HG03460 (cell line): Measurements from ENCODE around the gene MACF1.

ENCODE experiments used
- ATAC-seq: cut with Tn5 transposase; IDR thresholded peaks from one replicate; pipeline ENCODE4 v1.9.1; 2021; ENCODE audit not compliant: unreplicated experiment

The MACF1 gene

GRCh38 chr1:39213511-39214002 is 9.1 kb downstream of the MACF1 start:
- ATAC-seq = no peak

GRCh38 chr1:39214021-39214713 is 9.7 kb downstream of the MACF1 start:
- ATAC-seq = no peak

GRCh38 chr1:39214714-39214997 is 10.2 kb downstream of the MACF1 start:
- ATAC-seq = no peak

GRCh38 chr1:39214998-39215873 is 10.7 kb downstream of the MACF1 start:
- peak; percentile 58 for ATAC-seq

GRCh38 chr1:39216771-39217170 is 12.3 kb downstream of the MACF1 start:
- ATAC-seq = no peak

GRCh38 chr1:39220891-39221870 is 16.7 kb downstream of the MACF1 start:
- ATAC-seq = no peak

GRCh38 chr1:39224295-39224829 is 19.9 kb downstream of the MACF1 start:
- no peak for ATAC-seq

GRCh38 chr1:39226836-39227235 is 22.3 kb downstream of the MACF1 start:
- no peak for ATAC-seq

- no peak for ATAC-seq
Observed at GRCh38 chr1:39228252-39228651, 23.8 kb downstream of the MACF1 start.

- ATAC-seq = no peak
Observed at GRCh38 chr1:39229504-39229903, 25.0 kb downstream of the MACF1 start.

GRCh38 chr1:39230261-39231190 is 26.0 kb downstream of the MACF1 start:
- ATAC-seq = peak; percentile 91

GRCh38 chr1:39236971-39237370 is 32.5 kb downstream of the MACF1 start:
- no peak for ATAC-seq

GRCh38 chr1:39238476-39238875 is 34.0 kb downstream of the MACF1 start:
- ATAC-seq = no peak

- no peak for ATAC-seq
Observed at GRCh38 chr1:39239968-39240367, 35.5 kb downstream of the MACF1 start.

- no peak for ATAC-seq
Observed at GRCh38 chr1:39243302-39243701, 38.8 kb downstream of the MACF1 start.

- no peak for ATAC-seq
Observed at GRCh38 chr1:39250460-39251240, 46.2 kb downstream of the MACF1 start.

- no peak for ATAC-seq
Observed at GRCh38 chr1:39255222-39255621, 50.7 kb downstream of the MACF1 start.

GRCh38 chr1:39258146-39258924 is 53.8 kb downstream of the MACF1 start:
- no peak for ATAC-seq
